Smooth muscle cell (in vitro differentiated cells): ENCODE results near the gene CHRNB4. TPM values are rescaled to one million over a fixed set of nuclear protein-coding genes. Genes with fewer than 3 reads are reported as not detected.
"Not testable (repeated sequence)": the region's sequence is repeated elsewhere in the genome, so short reads cannot be mapped to it uniquely, and the experiment has no call there.

Experiments used
- DNase-seq: peaks from one replicate; lab custom pipeline; 2025; ENCODE audit not compliant: unreplicated experiment; lab: John Stamatoyannopoulos, UW
- H2AFZ ChIP-seq: fragments of 200-600 bp; sonication (generic); 2 replicates; pipeline ENCODE4 v1.6.0; 2016; ENCODE audit warnings: antibody characterized with exemption, low read depth, mild to moderate bottlenecking
- H3F3A ChIP-seq: fragments of 200-600 bp; sonication (generic); 2 replicates; pipeline ENCODE4 v1.6.0; 2017; ENCODE audit warnings: antibody characterized with exemption, low read depth
- H3K27ac ChIP-seq: fragments of 200-600 bp; sonication (generic); 2 replicates; pipeline ENCODE4 v1.5.1; 2016; ENCODE audit warnings: low read depth, mild to moderate bottlenecking
- H3K27me3 ChIP-seq: fragments of 200-600 bp; sonication (generic); 2 replicates; pipeline ENCODE4 v1.6.1; 2016; ENCODE audit warnings: low read depth, mild to moderate bottlenecking
- H3K36me3 ChIP-seq: fragments of 200-600 bp; sonication (generic); 2 replicates; pipeline ENCODE4 v1.5.1; 2016; ENCODE audit warnings: low read depth
- H3K4me1 ChIP-seq: fragments of 200-600 bp; sonication (generic); 2 replicates; pipeline ENCODE4 v1.5.1; 2016; ENCODE audit warnings: low read depth
- H3K4me2 ChIP-seq: fragments of 200-600 bp; sonication (generic); 2 replicates; pipeline ENCODE4 v1.6.0; 2016; ENCODE audit warnings: mild to moderate bottlenecking
- H3K4me3 ChIP-seq: fragments of 200-600 bp; sonication (generic); 2 replicates; pipeline ENCODE4 v1.5.1; 2016; ENCODE audit warnings: mild to moderate bottlenecking
- H3K79me2 ChIP-seq: fragments of 200-600 bp; sonication (generic); 2 replicates; pipeline ENCODE4 v1.6.0; 2016; ENCODE audit warnings: low read depth, mild to moderate bottlenecking
- H3K9ac ChIP-seq: fragments of 200-600 bp; sonication (generic); 2 replicates; pipeline ENCODE4 v1.6.0; 2016; ENCODE audit warnings: low read depth
- H3K9me3 ChIP-seq: fragments of 200-600 bp; sonication (generic); replicated peaks from 2 replicates; pipeline ENCODE4 v1.5.1; 2016; ENCODE audit warnings: low read depth
- H4K20me1 ChIP-seq: fragments of 200-600 bp; sonication (generic); 2 replicates; pipeline ENCODE4 v1.6.0; 2016; ENCODE audit warnings: low read depth
- CTCF ChIP-seq: fragments of 200-600 bp; sonication (generic); IDR thresholded peaks from 2 replicates; pipeline ENCODE4 v1.5.1; 2017; ENCODE audit warnings: borderline replicate concordance, mild to moderate bottlenecking, antibody characterized with exemption; ENCODE audit not compliant: insufficient read depth, poor library complexity, severe bottlenecking
- WGBS: methylation state at CpG from one replicate; pipeline ENCODE4 v1.1.7; 2016; ENCODE audit warnings: low lambda C conversion rate; 5-methylcytosine and 5-hydroxymethylcytosine counted together
- polyA plus RNA-seq: library from polyadenylated mRNA; unstranded; fragments of >200 nt; fragmentation: Nextera tagmentation; extraction: Ambion mirVana; gene quantifications from 2 replicates; pipeline ENCODE4 v1.2.1, GENCODE V29; 2016
- total RNA-seq: library from RNA; depleted of rRNA; stranded (reverse); fragments of >200 nt; gene quantifications from 2 replicates; pipeline ENCODE4 v1.2.3, GENCODE V29; 2014

Gene CHRNB4
- total and polyA plus RNA-seq, 2 experiments from 2014 or later, result not detected

DNA sequence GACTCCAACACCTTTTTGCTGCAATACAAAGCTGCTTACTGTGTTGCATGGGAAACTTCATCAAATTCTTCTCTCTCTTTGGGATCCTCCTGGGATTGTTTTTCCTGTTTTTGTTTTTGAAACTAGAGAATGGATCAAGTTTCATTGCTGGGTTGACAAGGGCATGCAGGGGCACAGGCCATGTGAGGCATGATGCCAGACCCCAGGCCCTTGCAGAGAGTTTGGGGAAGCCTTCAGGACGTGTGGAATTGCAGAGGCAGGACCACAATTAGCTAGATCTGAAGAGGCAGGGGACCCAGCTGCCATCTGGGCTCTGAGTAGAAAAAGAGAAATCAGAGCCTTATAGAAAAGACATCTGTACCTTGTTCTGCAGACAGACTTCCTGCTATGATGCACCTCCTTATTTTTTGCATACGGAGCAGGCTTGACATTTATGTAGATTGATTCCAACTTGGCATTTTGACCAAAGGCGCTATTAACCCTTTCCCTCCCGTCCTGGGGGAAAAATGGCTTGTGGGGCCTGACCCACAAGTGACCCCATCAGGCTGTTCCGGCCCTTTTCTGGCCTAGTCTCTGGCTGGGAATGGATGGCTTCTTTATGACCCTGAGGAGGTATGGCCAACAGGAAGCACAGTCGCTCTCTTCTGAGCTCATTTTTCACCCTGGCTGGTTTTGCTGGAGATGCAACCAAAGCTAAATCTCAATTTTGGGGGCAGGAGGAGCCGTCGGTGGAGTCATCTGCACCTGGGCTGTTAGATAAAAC lies 44.3 kb upstream of the CHRNB4 start:
- no peaks in the 10 kb centered on the region for H3F3A ChIP-seq

GRCh38 chr15:78684657-78685056 lies 43.6 kb upstream of the CHRNB4 start:
- H3F3A ChIP-seq, result no peaks in the 10 kb centered on the region
- WGBS, result 96% methylated on average over 2 of the region's 2 CpGs
- no peak for DNase-seq

More for the DNA sequence above, 44.3 kb upstream of the CHRNB4 start:
- no peak for TF ChIP-seq CTCF
- Histone ChIP-seq H3K9me3 (no peaks in the 10 kb centered on the region), H2AFZ (no peak overlapping the region), H3K9ac (no peak overlapping the region), H3K4me2 (no peak overlapping the region), H3K4me1 (peaks cover 16% of the 10 kb centered on the region), H3K79me2 (no peaks in the 10 kb centered on the region), H4K20me1 (no peaks in the 10 kb centered on the region), H3K27ac (no peak overlapping the region), H3K36me3 (no peaks in the 10 kb centered on the region), H3K4me3 (no peak overlapping the region), H3K27me3 (no peaks in the 10 kb centered on the region)
- 47% methylated on average over 8 of the region's 8 CpGs for WGBS
- no peak for DNase-seq

GRCh38 chr15:78683599-78683998 lies 42.6 kb upstream of the CHRNB4 start:
- peaks cover 16% of the 10 kb centered on the region for H3K4me1 ChIP-seq
- not testable (repeated sequence) for H4K20me1 ChIP-seq, H3K27me3 ChIP-seq, H3F3A ChIP-seq, H3K27ac ChIP-seq, H3K9me3 ChIP-seq, H3K9ac ChIP-seq, H3K4me2 ChIP-seq, H2AFZ ChIP-seq, H3K79me2 ChIP-seq, H3K4me3 ChIP-seq, H3K36me3 ChIP-seq, DNase-seq
- 88% methylated on average over 8 of the region's 8 CpGs for WGBS

More at GRCh38 chr15:78684657-78685056, 43.6 kb upstream of the CHRNB4 start:
- Histone ChIP-seq H3K27ac (no peak overlapping the region), H3K36me3 (no peaks in the 10 kb centered on the region), H3K4me1 (peaks cover 16% of the 10 kb centered on the region), H3K9ac (no peak overlapping the region), H3K79me2 (no peaks in the 10 kb centered on the region), H3K4me3 (no peak overlapping the region), H2AFZ (no peak overlapping the region), H4K20me1 (no peaks in the 10 kb centered on the region), H3K9me3 (no peaks in the 10 kb centered on the region), H3K27me3 (no peaks in the 10 kb centered on the region), H3K4me2 (no peak overlapping the region)
- TF ChIP-seq CTCF, result no peak

DNA sequence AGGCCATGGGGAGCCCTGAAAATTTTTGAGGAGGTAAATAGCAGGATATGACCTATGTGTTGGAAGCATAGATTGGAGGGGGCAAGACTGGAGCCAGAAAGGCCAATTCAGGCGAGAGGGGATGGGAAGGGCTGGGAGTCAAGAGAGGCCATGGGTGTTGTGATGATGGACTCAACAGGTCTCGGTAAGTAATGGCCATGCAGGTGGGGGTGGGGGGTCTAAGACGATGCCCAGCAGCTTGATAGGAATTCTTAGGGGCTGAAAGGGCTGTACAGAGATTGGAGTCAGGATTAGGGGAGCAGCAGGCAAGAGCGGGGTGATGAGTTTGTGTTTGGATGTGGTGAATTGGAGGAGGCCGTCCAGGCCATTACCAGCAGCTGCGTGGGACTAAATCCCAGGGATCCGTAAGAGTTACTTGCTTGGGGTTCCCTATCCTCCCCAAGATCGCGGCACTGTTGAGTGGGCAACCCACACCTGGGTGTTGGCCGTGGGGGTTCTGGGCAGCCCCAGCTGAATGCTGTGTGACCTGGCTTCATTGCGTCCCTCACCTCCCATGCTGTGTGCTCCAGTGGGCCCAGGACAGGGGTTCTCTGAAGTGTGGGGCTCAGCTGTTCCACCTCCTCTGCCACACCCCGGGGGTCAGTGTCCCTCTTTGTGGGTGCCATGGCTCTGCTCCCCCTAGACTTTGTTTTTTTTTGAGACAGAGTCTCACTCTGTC lies 41.8 kb upstream of the CHRNB4 start:
- peaks cover 16% of the 10 kb centered on the region for H3K4me1 ChIP-seq
- H3K4me3 ChIP-seq, result no peak overlapping the region
- H3K36me3 ChIP-seq, result no peaks in the 10 kb centered on the region
- no peaks in the 10 kb centered on the region for H3K27me3 ChIP-seq
- TF ChIP-seq CTCF, result no peak
- H4K20me1 ChIP-seq, result no peaks in the 10 kb centered on the region
- no peak overlapping the region for H2AFZ ChIP-seq
- H3K4me2 ChIP-seq, result no peak overlapping the region
- DNase-seq, result no peak
- H3K79me2 ChIP-seq, result no peaks in the 10 kb centered on the region
- H3K9me3 ChIP-seq, result no peaks in the 10 kb centered on the region
- H3K27ac ChIP-seq, result no peak overlapping the region
- WGBS, result 98% methylated on average over 12 of the region's 12 CpGs
- H3F3A ChIP-seq, result no peaks in the 10 kb centered on the region
- no peak overlapping the region for H3K9ac ChIP-seq
